ENCODE data around the gene CPEB4. TPM values are rescaled to one million over a fixed set of nuclear protein-coding genes. Genes with fewer than 3 reads are reported as not detected.

Gene CPEB4
- total and polyA plus RNA-seq, 7 donors: 30.4 to 262 (median 95.0) TPM

- Histone ChIP-seq H3K4me1 (peaks cover 4% of the 10 kb centered on the region), H3K27ac (no peak overlapping the region), H3K36me3 (ENCODE audit: insufficient read depth in 1 of 2, low read depth in 1 of 2) (no peaks in the 10 kb centered on the region), H3K9me3 (no peaks in the 10 kb centered on the region), H3K4me3 (no peak overlapping the region), H3K27me3 (ENCODE audit: insufficient read depth in 3 of 3, low read length in 2 of 3) (no peaks in the 10 kb centered on the region)
- intact Hi-C loops (cut with DNase I): loop anchor here in 1 of 2 donors (5.0 kb wide), 1 partner anchor 36 kb away; no protein-coding TSS in a partner anchor
- peak in 1 of 4 donors; percentile 42 for ATAC-seq
- no peak for TF ChIP-seq CTCF (IDR thresholded peaks at IDR 0.05)
- WGBS, 3 donors: 46 to 68% (median 54%) methylated on average over 5 of the region's 5 CpGs
- DNase-seq: no peak
Observed at GRCh38 chr5:173878224-173878967, 9.8 kb upstream of the CPEB4 start.

GRCh38 chr5:173880306-173880985 lies 7.7 kb upstream of the CPEB4 start:
- H3K27ac ChIP-seq: no peak overlapping the region
- no peak for TF ChIP-seq CTCF (IDR thresholded peaks at IDR 0.05)
- intact Hi-C loops (cut with DNase I): loop anchor here in 1 of 2 donors (5.0 kb wide), 1 partner anchor 93 kb away; no protein-coding TSS in a partner anchor
- WGBS, 3 donors: 72 to 82% (median 76%) methylated on average over 5 of the region's 5 CpGs
- H3K9me3 ChIP-seq: no peaks in the 10 kb centered on the region
- H3K4me1 ChIP-seq: peaks cover 4% of the 10 kb centered on the region
- H3K27me3 ChIP-seq (ENCODE audit: insufficient read depth in 3 of 3, low read length in 2 of 3): no peaks in the 10 kb centered on the region
- no peaks in the 10 kb centered on the region for H3K36me3 ChIP-seq (ENCODE audit: insufficient read depth in 1 of 2, low read depth in 1 of 2)
- DNase-seq (no peak), ATAC-seq (no peak)
- H3K4me3 ChIP-seq: no peak overlapping the region

GRCh38 chr5:173881811-173882575 lies 6.2 kb upstream of the CPEB4 start:
- intact Hi-C loops (cut with DNase I): loop anchor here in 1 of 2 donors (5.0 kb wide), 1 partner anchor 95 kb away; no protein-coding TSS in a partner anchor
- no peak overlapping the region for H3K4me3 ChIP-seq
- no peak for TF ChIP-seq CTCF (IDR thresholded peaks at IDR 0.05)
- H3K27me3 ChIP-seq (ENCODE audit: insufficient read depth in 3 of 3, low read length in 2 of 3): no peaks in the 10 kb centered on the region
- WGBS, 3 donors: 76 to 88% (median 81%) methylated on average over 6 of the region's 6 CpGs
- ATAC-seq (no peak), DNase-seq (no peak)
- H3K36me3 ChIP-seq (ENCODE audit: insufficient read depth in 1 of 2, low read depth in 1 of 2): no peaks in the 10 kb centered on the region
- no peak overlapping the region for H3K27ac ChIP-seq
- no peaks in the 10 kb centered on the region for H3K9me3 ChIP-seq
- H3K4me1 ChIP-seq: peaks cover 4% of the 10 kb centered on the region

DNA sequence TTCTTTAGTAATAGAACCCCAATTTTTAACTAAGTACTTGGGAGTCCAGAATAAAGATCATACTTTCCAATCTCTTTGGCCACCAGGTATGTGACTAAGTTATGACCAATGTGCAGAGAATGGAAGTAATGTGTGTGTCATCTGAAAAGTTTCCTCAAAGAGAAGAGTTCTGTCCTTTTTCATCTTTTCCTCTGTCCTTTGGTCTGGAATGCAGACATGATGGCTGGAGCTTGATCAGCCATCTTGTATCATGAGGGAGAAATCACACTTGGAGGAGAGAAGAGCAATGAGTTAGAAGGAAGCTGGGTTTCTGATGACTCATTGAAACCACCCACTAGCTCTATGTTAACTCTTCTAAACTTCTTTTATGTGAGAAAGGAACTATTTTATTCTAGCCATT lies 5.5 kb upstream of the CPEB4 start:
- Histone ChIP-seq H3K4me3 (no peak overlapping the region), H3K27ac (no peak overlapping the region), H3K36me3 (ENCODE audit: insufficient read depth in 1 of 2, low read depth in 1 of 2) (no peaks in the 10 kb centered on the region), H3K4me1 (peaks cover 9% of the 10 kb centered on the region), H3K9me3 (no peaks in the 10 kb centered on the region), H3K27me3 (ENCODE audit: insufficient read depth in 3 of 3, low read length in 2 of 3) (no peaks in the 10 kb centered on the region)
- no peak for TF ChIP-seq CTCF (IDR thresholded peaks at IDR 0.05)
- DNase-seq (no peak), ATAC-seq (no peak)
- intact Hi-C loops (cut with DNase I): loop anchor here in 1 of 2 donors (5.0 kb wide), 1 partner anchor 95 kb away; no protein-coding TSS in a partner anchor

Measured in psoas muscle (tissue), 8 donors.